Urinary bladder (tissue), 4 donors: ENCODE measurements around the gene EPHB4. TPM values are rescaled to one million over a fixed set of nuclear protein-coding genes. Genes with fewer than 3 reads are reported as not detected.

Source experiments
- DNase-seq: peaks from one replicate; pipeline ENCODE4 v3.0.0-alpha.2; 2015; ENCODE audit errors: extremely low spot score
- H3K27ac ChIP-seq: one replicate; pipeline ENCODE4 v1.5.1; 2013; ENCODE audit warnings: low read depth, mild to moderate bottlenecking, moderate library complexity
- H3K36me3 ChIP-seq: one replicate; pipeline ENCODE4 v1.6.1; 2013; ENCODE audit warnings: mild to moderate bottlenecking, moderate library complexity; ENCODE audit not compliant: insufficient read depth
- H3K4me1 ChIP-seq: one replicate; pipeline ENCODE4 v1.6.1; 2013; ENCODE audit warnings: mild to moderate bottlenecking, moderate library complexity; ENCODE audit not compliant: insufficient read depth
- H3K4me3 ChIP-seq: one replicate; pipeline ENCODE4 v1.5.1; 2013; ENCODE audit warnings: low read depth, low read length
- WGBS: extraction: QIAGEN DNeasy Blood & Tissue Kit; methylation state at CpG from one replicate; pipeline ENCODE4 v1.1.7; 2013; 5-methylcytosine and 5-hydroxymethylcytosine counted together
- polyA plus RNA-seq: library from polyadenylated mRNA; stranded (reverse); fragments of 200-250 nt; gene quantifications from one replicate; pipeline ENCODE4 v1.2.3, GENCODE V29; 2013
- total RNA-seq: library from RNA; depleted of rRNA; stranded (reverse); fragments of >200 nt; gene quantifications from one replicate; pipeline ENCODE4 v1.2.3, GENCODE V29; 2014
- donor health status: healthy with polysubstance abuse.
- donor health status: healthy.

Gene EPHB4
- total and polyA plus RNA-seq, 2 donors, result 53.1 to 70.6 TPM

- H3K27ac ChIP-seq, result no peak overlapping the region
- no peak for DNase-seq
- no peaks in the 10 kb centered on the region for H3K4me1 ChIP-seq
- no peak overlapping the region for H3K4me3 ChIP-seq
- WGBS, result 69% methylated on average over 4 of the region's 4 CpGs
- H3K36me3 ChIP-seq, result no peaks in the 10 kb centered on the region
These were observed 24.4 kb downstream of the EPHB4 start for GRCh38 chr7:100802951-100803350.

- no peaks in the 10 kb centered on the region for H3K36me3 ChIP-seq
- WGBS, result 32% methylated on average over 18 of the region's 18 CpGs
- peak; percentile 39 for DNase-seq
- H3K4me1 ChIP-seq, result no peaks in the 10 kb centered on the region
- no peak overlapping the region for H3K4me3 ChIP-seq
- no peak overlapping the region for H3K27ac ChIP-seq
These were observed 25.3 kb downstream of the EPHB4 start for GRCh38 chr7:100801833-100802568.

GRCh38 chr7:100799037-100799896, 28.1 kb downstream of the EPHB4 start:
- no peak overlapping the region for H3K4me3 ChIP-seq
- no peaks in the 10 kb centered on the region for H3K4me1 ChIP-seq
- DNase-seq, result peak; percentile 23
- 17% methylated on average over 14 of the region's 14 CpGs for WGBS
- H3K36me3 ChIP-seq, result no peaks in the 10 kb centered on the region
- H3K27ac ChIP-seq, result no peak overlapping the region

GRCh38 chr7:100794741-100795140, 32.6 kb downstream of the EPHB4 start:
- Histone ChIP-seq H3K27ac (no peak overlapping the region), H3K36me3 (no peaks in the 10 kb centered on the region), H3K4me3 (no peak overlapping the region), H3K4me1 (no peaks in the 10 kb centered on the region)
- WGBS, result 12% methylated on average over 3 of the region's 3 CpGs
- no peak for DNase-seq

- DNase-seq, result no peak
- WGBS, result 68% methylated on average over 18 of the region's 18 CpGs
- H3K4me1 ChIP-seq, result no peaks in the 10 kb centered on the region
- H3K27ac ChIP-seq, result no peak overlapping the region
- no peaks in the 10 kb centered on the region for H3K36me3 ChIP-seq
- H3K4me3 ChIP-seq, result no peak overlapping the region
These were observed 33.3 kb downstream of the EPHB4 start for GRCh38 chr7:100793806-100794660.

- 82% methylated on average over 26 of the region's 26 CpGs for WGBS
- H3K4me3 ChIP-seq, result no peak overlapping the region
- no peak overlapping the region for H3K27ac ChIP-seq
- H3K4me1 ChIP-seq, result no peaks in the 10 kb centered on the region
- DNase-seq, result no peak
- no peaks in the 10 kb centered on the region for H3K36me3 ChIP-seq
These were observed 35.2 kb downstream of the EPHB4 start for GRCh38 chr7:100791881-100792666.

GRCh38 chr7:100789055-100789454, 38.3 kb downstream of the EPHB4 start:
- H3K36me3 ChIP-seq, result no peaks in the 10 kb centered on the region
- no peak overlapping the region for H3K4me3 ChIP-seq
- no peak overlapping the region for H3K27ac ChIP-seq
- DNase-seq, result no peak
- no peaks in the 10 kb centered on the region for H3K4me1 ChIP-seq
- 48% methylated on average over 9 of the region's 9 CpGs for WGBS

- Histone ChIP-seq H3K4me3 (no peak overlapping the region), H3K36me3 (no peaks in the 10 kb centered on the region), H3K4me1 (no peaks in the 10 kb centered on the region), H3K27ac (no peak overlapping the region)
- 85% methylated on average over 1 of the region's 1 CpG for WGBS
- no peak for DNase-seq
These were observed 41.0 kb downstream of the EPHB4 start for GRCh38 chr7:100786323-100786722.

- 42% methylated on average over 17 of the region's 17 CpGs for WGBS
- H3K4me3 ChIP-seq, result no peak overlapping the region
- H3K27ac ChIP-seq, result no peak overlapping the region
- no peaks in the 10 kb centered on the region for H3K36me3 ChIP-seq
- no peaks in the 10 kb centered on the region for H3K4me1 ChIP-seq
- no peak for DNase-seq
These were observed 41.4 kb downstream of the EPHB4 start for GRCh38 chr7:100785878-100786277.

GRCh38 chr7:100783804-100784203, 43.5 kb downstream of the EPHB4 start:
- Histone ChIP-seq H3K4me1 (no peaks in the 10 kb centered on the region), H3K27ac (no peak overlapping the region), H3K36me3 (no peaks in the 10 kb centered on the region), H3K4me3 (no peak overlapping the region)
- WGBS, result 99% methylated on average over 2 of the region's 2 CpGs
- no peak for DNase-seq

- DNase-seq, result no peak
- Histone ChIP-seq H3K27ac (no peak overlapping the region), H3K4me1 (no peaks in the 10 kb centered on the region), H3K4me3 (no peak overlapping the region), H3K36me3 (no peaks in the 10 kb centered on the region)
- 48% methylated on average over 7 of the region's 7 CpGs for WGBS
These were observed 46.1 kb downstream of the EPHB4 start for GRCh38 chr7:100781255-100781654.

- Histone ChIP-seq H3K27ac (no peak overlapping the region), H3K36me3 (no peaks in the 10 kb centered on the region), H3K4me3 (no peak overlapping the region), H3K4me1 (no peaks in the 10 kb centered on the region)
- 60% methylated on average over 17 of the region's 17 CpGs for WGBS
- no peak for DNase-seq
These were observed 48.0 kb downstream of the EPHB4 start for GRCh38 chr7:100779359-100779758.
